Stimulated activated CD8-positive, alpha-beta memory T cell treated with anti-CD3 and anti-CD28 coated beads, Interleukin-4, amount 100 ng/mL, for 24 hours (primary cell): ENCODE measurements around the gene APOL6.
"Not testable (repeated sequence)": the region's sequence is repeated elsewhere in the genome, so short reads cannot be mapped to it uniquely, and the experiment has no call there.

Experiments
- DNase-seq: peaks from one replicate; pipeline ENCODE4 v3.0.0-alpha.2; 2020; ENCODE audit warnings: low read depth

Gene APOL6

GRCh38 chr22:35679492-35679891 is 31.2 kb downstream of the APOL6 start:
- DNase-seq = peak; percentile 42

GRCh38 chr22:35681454-35682052 is 33.3 kb downstream of the APOL6 start:
- no peak for DNase-seq

GRCh38 chr22:35683560-35683959 is 35.3 kb downstream of the APOL6 start:
- no peak for DNase-seq

- DNase-seq = no peak
Observed at GRCh38 chr22:35684270-35684700, 36.0 kb downstream of the APOL6 start.

- no peak for DNase-seq
Observed at GRCh38 chr22:35684732-35685131, 36.5 kb downstream of the APOL6 start.

GRCh38 chr22:35685731-35686130 is 37.5 kb downstream of the APOL6 start:
- DNase-seq = no peak

GRCh38 chr22:35686298-35686697 is 38.1 kb downstream of the APOL6 start:
- DNase-seq = no peak

- DNase-seq = no peak
Observed at GRCh38 chr22:35687461-35687860, 39.2 kb downstream of the APOL6 start.

- no peak for DNase-seq
Observed at GRCh38 chr22:35688913-35689675, 40.8 kb downstream of the APOL6 start.

- DNase-seq = no peak
Observed at GRCh38 chr22:35690001-35690400, 41.8 kb downstream of the APOL6 start.

GRCh38 chr22:35695202-35695601 is 47.0 kb downstream of the APOL6 start:
- no peak for DNase-seq

- no peak for DNase-seq
Observed at GRCh38 chr22:35697142-35697541, 48.9 kb downstream of the APOL6 start.

- not testable (repeated sequence) for DNase-seq
Observed at GRCh38 chr22:35699852-35700251, 51.6 kb downstream of the APOL6 start.

GRCh38 chr22:35703861-35704584 is 55.8 kb downstream of the APOL6 start:
- DNase-seq = no peak

GRCh38 chr22:35705141-35705540 is 56.9 kb downstream of the APOL6 start:
- no peak for DNase-seq

GRCh38 chr22:35708453-35708852 is 60.2 kb downstream of the APOL6 start:
- DNase-seq = no peak

- DNase-seq = no peak
Observed at GRCh38 chr22:35708917-35709316, 60.7 kb downstream of the APOL6 start.

- DNase-seq = no peak
Observed at GRCh38 chr22:35711336-35711735, 63.1 kb downstream of the APOL6 start.

- DNase-seq = no peak
Observed at GRCh38 chr22:35712672-35713071, 64.4 kb downstream of the APOL6 start.

- DNase-seq = no peak
Observed at GRCh38 chr22:35717572-35717971, 69.3 kb downstream of the APOL6 start, which contains the start of gene APOL5. TSS of gene APOL5 (plus strand) at chr22:35717872. CDS start at chr22:35717872, 0 bp downstream.
